NCI-H2196 treated with DMSO at 0.1 percent for 48 hours (cell line): ENCODE measurements around the gene CD109.
"Not testable (repeated sequence)": the region's sequence is repeated elsewhere in the genome, so short reads cannot be mapped to it uniquely, and the experiment has no call there.

Experiments used
- DNase-seq: peaks from one replicate; lab custom pipeline; 2025; ENCODE audit not compliant: unreplicated experiment; lab: John Stamatoyannopoulos, UW

CD109 gene

GRCh38 chr6:73695619-73696421 is at the start of gene CD109:
Gene CD109 (plus strand): TSS chr6:73696203. CDS start chr6:73696216, 13 bp downstream.
- no peak for DNase-seq

GRCh38 chr6:73648166-73648565 is 47.8 kb upstream of the CD109 start:
- DNase-seq, result no peak

DNA sequence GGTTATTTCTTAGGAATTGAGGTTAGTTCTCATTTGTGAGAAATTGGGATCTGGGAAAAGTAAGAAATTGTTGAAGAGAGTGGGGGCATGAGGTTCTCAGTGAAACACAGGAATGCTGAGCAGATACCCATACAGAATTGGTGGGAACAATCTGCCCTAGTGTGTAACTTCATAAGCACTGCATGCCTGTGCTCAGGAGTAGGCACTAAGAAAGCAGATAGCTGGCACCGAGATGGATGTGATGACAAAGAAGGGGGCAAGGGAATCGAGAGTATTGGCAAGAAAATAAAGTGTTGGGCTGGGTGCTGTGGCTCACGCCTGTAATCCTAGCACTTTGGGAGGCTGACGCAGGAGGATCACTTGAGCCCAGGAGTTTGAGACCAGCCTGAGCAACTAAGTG is 46.2 kb upstream of the CD109 start:
- no peak for DNase-seq

- DNase-seq, result peak; percentile 25
These were observed 43.1 kb upstream of the CD109 start for GRCh38 chr6:73652637-73653570.

DNA sequence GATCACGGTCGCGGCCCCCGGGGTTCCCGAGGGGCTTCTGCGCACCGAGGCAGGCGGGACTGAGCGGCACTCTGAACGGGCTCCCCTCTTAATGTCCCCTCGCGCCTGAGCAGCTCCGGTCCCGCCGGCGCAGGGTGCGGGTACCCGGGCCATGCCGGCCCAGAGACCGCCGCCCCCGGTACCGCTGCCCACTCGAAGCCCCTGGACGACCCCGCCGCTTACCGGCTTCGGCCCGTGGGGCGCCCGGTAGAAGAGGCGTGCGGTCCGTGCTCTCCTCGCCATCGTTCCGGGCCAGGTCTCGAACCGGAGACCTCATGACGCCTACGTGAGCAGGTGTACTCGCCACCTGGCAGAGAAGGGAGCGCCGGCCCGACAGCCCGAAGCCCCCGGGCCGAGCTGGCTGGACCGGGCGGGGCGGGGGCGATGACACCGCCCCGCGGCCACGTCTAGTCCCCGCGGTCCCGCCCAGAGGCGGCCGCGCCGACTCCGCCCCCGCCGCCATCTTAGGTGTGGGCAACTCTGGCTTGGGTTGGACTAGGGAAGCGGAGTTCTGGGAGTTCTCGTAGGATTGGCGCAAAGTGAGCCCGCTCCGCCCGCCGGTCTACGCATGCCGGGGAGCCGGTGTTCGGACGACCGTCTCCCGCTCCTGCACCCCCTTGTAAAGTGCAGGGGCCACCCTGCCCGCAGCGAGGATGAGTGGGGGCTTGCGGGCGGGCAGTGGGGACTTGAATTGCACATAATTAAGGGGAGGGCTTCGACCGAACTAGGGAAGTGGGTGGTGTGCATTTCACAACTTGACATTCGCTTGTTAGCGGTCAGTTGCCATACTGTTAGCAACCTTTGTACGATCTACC is 42.2 kb upstream of the CD109 start, which contains the start of gene SLC17A5:
Gene SLC17A5 (minus strand): TSS at position 422 of the 854 bp plus-strand sequence. CDS start 106 bp downstream, at position 316.
- DNase-seq, result peak; percentile 78

- no peak for DNase-seq
These were observed 40.6 kb upstream of the CD109 start for GRCh38 chr6:73655341-73655917.

GRCh38 chr6:73656531-73657145 is 39.4 kb upstream of the CD109 start:
- DNase-seq, result no peak

DNA sequence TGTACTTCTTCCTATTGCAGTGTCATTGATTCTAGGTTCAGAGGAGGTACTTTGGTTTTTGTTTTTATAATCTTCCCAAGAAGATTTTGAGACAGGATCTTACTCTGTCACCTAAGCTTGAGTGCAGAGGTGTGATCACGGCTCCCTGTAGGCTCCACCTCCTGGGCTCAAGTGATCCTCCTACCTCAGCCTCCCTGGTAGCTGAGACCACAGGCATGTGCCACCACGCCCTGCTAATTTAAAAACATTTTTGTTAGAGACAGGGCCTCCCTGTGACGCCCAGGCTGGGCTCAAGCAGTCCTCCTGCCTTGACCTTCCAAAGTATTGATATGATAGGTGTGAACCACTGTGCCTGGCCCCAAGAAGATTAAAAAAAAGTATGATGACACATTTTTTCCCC is 38.8 kb upstream of the CD109 start:
- DNase-seq, result no peak

GRCh38 chr6:73664701-73665100 is 31.3 kb upstream of the CD109 start:
- no peak for DNase-seq

- DNase-seq, result no peak
These were observed 30.2 kb upstream of the CD109 start for GRCh38 chr6:73665686-73666319.

- DNase-seq, result no peak
These were observed 29.6 kb upstream of the CD109 start for GRCh38 chr6:73666393-73666792.

GRCh38 chr6:73667798-73668197 is 28.2 kb upstream of the CD109 start:
- no peak for DNase-seq

DNA sequence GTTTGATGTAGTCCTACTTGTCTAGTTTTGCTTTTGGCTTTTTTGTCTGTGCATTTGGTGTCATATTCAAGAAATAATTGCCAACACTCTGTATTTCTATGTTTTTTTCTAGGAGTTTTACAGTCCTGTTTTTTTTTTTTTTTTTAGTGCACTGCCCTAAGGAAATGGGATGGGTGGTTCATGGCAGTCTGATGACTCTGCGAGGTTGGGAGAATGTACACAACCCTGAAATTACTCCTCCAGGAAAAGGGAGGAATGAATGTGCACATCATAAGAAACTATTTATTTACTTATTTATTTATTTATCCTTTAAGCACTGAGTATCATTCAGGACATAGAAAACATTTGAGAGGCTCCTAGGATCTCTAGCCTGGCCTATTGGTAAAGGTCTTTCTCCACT is 27.0 kb upstream of the CD109 start:
- DNase-seq, result no peak

DNA sequence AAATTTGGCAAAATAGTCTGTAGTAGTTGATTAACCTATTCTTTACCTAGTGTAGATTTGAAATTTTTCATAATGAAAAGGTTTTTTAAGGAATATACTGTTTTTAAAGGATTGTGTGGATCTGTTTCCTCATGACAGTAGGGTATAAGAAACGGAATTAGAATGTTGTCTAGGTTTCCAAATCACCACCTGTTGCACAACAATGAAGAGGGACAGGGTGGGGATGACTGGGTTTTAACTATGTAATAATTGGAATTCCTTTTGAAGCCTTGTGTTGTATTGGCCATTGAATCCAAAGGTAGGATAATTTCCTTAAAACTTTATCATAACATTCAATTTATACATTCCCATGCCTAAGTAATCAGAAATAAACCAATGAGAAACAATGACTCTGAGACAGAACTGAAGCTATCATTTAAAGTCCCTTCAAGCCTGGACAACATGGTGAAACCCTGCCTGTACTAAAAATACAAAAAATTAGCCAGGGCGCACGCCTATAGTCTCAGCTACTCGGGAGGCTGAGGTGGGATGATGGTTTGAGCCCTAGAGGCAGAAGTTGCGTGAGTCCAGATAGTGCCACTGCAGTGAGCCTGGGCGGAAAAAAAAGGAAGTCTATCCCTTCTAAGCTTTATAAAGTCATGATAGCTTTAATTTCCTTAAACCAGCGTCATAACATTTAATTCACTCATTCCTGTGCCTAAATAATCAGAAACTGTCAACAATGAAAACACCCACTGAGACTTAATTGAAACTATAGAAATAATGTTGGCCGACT is 23.9 kb upstream of the CD109 start:
- DNase-seq, result no peak

DNA sequence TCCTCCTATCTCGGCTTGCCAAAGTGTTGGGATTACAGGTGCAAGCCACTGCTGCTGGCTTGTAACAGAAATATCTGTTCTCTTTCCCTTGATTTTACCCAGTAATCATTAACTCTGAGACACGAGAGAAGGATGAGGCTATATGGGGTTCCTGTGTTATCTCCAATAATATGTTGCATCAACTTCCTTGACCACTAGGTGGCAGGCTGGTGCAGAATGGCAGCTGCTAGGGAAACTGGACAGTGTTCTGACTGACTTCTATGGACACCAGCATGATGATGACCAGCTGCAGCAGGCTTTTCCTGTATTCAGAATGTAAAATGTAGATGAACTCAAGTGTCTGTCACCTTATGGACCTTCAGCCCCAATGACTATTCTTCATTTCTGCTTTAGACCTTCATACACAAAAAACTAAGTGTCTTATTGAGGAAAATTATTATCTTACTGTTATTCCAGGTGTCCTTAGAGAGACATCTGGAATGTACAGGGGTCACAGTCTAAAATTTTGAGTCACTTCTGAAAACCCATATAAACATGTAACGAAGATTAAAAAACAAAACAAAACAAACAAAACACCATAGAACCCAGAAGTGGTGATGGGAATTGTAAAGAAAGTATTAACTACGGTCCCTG is 20.4 kb upstream of the CD109 start:
- peak; percentile 20 for DNase-seq

- DNase-seq, result no peak
These were observed 17.0 kb upstream of the CD109 start for GRCh38 chr6:73679009-73679408.

- not testable (repeated sequence) for DNase-seq
These were observed 16.2 kb upstream of the CD109 start for GRCh38 chr6:73679846-73680245.

DNA sequence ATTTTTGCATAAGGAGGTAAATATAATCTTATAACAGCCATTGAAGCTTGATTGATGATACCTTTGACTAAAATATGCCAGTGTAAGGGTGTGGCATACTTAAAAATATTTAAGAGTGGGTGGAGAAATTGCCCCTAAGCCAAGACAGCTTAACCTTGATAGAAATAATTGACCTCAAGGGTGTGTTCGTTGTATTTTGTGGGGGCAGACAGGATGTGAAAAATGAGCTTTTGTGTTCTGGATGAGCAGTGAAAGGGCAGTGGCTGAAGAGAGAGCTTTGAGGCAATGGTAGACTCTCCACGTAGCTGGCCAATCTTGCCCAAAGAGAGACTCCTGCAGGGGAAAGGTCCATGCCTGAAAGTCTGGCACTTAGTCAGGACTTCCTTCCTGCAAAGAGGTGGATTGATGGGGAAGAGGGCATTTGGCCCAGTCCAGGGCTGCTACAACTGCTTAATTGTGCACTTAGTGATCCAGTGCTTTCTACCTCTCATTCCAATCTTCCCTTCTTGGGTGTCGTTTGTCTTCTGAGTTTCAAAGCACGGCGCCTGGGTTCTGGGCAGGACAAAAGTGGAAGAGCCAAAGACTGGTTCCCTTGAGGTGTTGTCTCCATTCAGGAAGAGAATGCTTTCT is 15.6 kb upstream of the CD109 start:
- no peak for DNase-seq
